Keratinocyte (primary cell): ENCODE measurements around the gene CLDN11. TPM values are rescaled to one million over a fixed set of nuclear protein-coding genes. Genes with fewer than 3 reads are reported as not detected.

Source experiments
- DNase-seq: peaks from one replicate; pipeline ENCODE4 v3.0.0-alpha.2; 2011; ENCODE audit warnings: low read depth, missing footprints, low spot score
- FAIRE-seq: peaks from 2 replicates; lab custom pipeline; 2011; peaks lifted over from hg19 to GRCh38; lab: Jason Lieb, UNC
- H2AFZ ChIP-seq: 2 replicates; pipeline ENCODE4 v1.6.0; 2012; ENCODE audit warnings: low read length, control low read depth, inconsistent platforms; ENCODE audit not compliant: control insufficient read depth
- H3K27ac ChIP-seq: 2 replicates; pipeline ENCODE4 v1.5.1; 2011; ENCODE audit warnings: low read length; ENCODE audit not compliant: control insufficient read depth, insufficient read depth
- H3K27me3 ChIP-seq: 3 replicates; pipeline ENCODE4 v1.6.0; 2011; ENCODE audit warnings: low read length; ENCODE audit not compliant: control insufficient read depth, insufficient read depth; ENCODE audit errors: extremely low read depth
- H3K36me3 ChIP-seq, 2 experiments: 2 replicates in 1 of 2; 3 replicates in 1 of 2; pipeline ENCODE4 v1.5.1; 2011; ENCODE audit warnings: low read length in 2 of 2, mild to moderate bottlenecking in 1 of 2; ENCODE audit not compliant: control insufficient read depth in 2 of 2, insufficient read depth in 2 of 2; ENCODE audit errors: extremely low read depth in 1 of 2
- H3K4me1 ChIP-seq: 3 replicates; pipeline ENCODE4 v1.5.1; 2011; ENCODE audit warnings: low read length; ENCODE audit not compliant: control insufficient read depth, insufficient read depth; ENCODE audit errors: extremely low read depth
- H3K4me2 ChIP-seq: 3 replicates; pipeline ENCODE4 v1.6.0; 2011; ENCODE audit warnings: low read depth, low read length; ENCODE audit not compliant: control insufficient read depth, insufficient read depth; ENCODE audit errors: extremely low read depth
- H3K4me3 ChIP-seq, 3 experiments: fragments of 200-600 bp in 1 of 3; sonication (generic) in 1 of 3; 2 replicates in 2 of 3; 3 replicates in 1 of 3; pipeline ENCODE4 v1.5.1; 2011 to 2016; ENCODE audit warnings: low read length in 3 of 3, mild to moderate bottlenecking in 3 of 3, control low read depth in 2 of 3, inconsistent platforms in 1 of 3, low read depth in 1 of 3, mixed read lengths in 1 of 3, mixed run types in 1 of 3, moderate library complexity in 1 of 3; ENCODE audit not compliant: control insufficient read depth in 2 of 3, insufficient read depth in 2 of 3; ENCODE audit errors: extremely low read depth in 1 of 3
- H3K79me2 ChIP-seq: 2 replicates; pipeline ENCODE4 v1.6.0; 2012; ENCODE audit warnings: low read length; ENCODE audit not compliant: control insufficient read depth, insufficient read depth
- H3K9ac ChIP-seq: 3 replicates; pipeline ENCODE4 v1.6.0; 2011; ENCODE audit warnings: low read length; ENCODE audit not compliant: control insufficient read depth, insufficient read depth; ENCODE audit errors: extremely low read depth
- H3K9me1 ChIP-seq: 3 replicates; pipeline ENCODE4 v1.6.0; 2011; ENCODE audit warnings: low read length; ENCODE audit not compliant: control insufficient read depth, insufficient read depth; ENCODE audit errors: extremely low read depth
- H3K9me3 ChIP-seq: 2 replicates; pipeline ENCODE4 v1.5.1; 2012; ENCODE audit warnings: low read depth, low read length; ENCODE audit not compliant: control insufficient read depth
- H4K20me1 ChIP-seq: 3 replicates; pipeline ENCODE4 v1.6.0; 2011; ENCODE audit warnings: low read length; ENCODE audit not compliant: control insufficient read depth, insufficient read depth; ENCODE audit errors: extremely low read depth
- CTCF ChIP-seq, 3 experiments: IDR thresholded peaks in 1 of 3; conservative IDR thresholded peaks in 1 of 3; optimal IDR thresholded peaks in 1 of 3; 2 replicates in 2 of 3; 3 replicates in 1 of 3; pipeline versions ENCODE3 to v1.5.1; 2011; ENCODE audit warnings: low read length in 3 of 3, mild to moderate bottlenecking in 3 of 3, moderate library complexity in 2 of 3, control low read depth in 1 of 3, inconsistent platforms in 1 of 3; ENCODE audit not compliant: insufficient read depth in 2 of 3; ENCODE audit errors: extremely low read depth in 1 of 3
- EZH2 ChIP-seq: IDR thresholded peaks from one replicate; pipeline ENCODE4 v1.6.1; 2012; ENCODE audit warnings: inconsistent platforms, mild to moderate bottlenecking, low read length, moderate library complexity
- dilution Hi-C: fragments of 300-500 bp; cut with MboI; formaldehyde crosslinking; loops from one replicate; pipeline ENCODE4 v1.7.0; 2020; ENCODE audit warnings: low sequenced_read_pairs; ENCODE audit not compliant: extremely low pct_ligation_motif_present
- polyA plus RNA-seq, 5 experiments: library from polyadenylated mRNA; depleted of rRNA in 3 of 5; stranded (reverse) in 3 of 5; stranded (forward) in 1 of 5; unstranded in 1 of 5; fragments of >200 nt; gene quantifications; 1 replicate in 1 of 5; 2 replicates in 3 of 5; 3 replicates in 1 of 5; pipeline versions ENCODE4 v1.2.1 to v1.2.3, GENCODE V29; 2011 to 2012; ENCODE audit warnings: missing spikeins in 2 of 5, low read depth in 1 of 5, low replicate concordance in 1 of 5

CLDN11 gene
- polyA plus RNA-seq, 1 donor (not counting 4 experiments of a cell fraction or from before 2014, with no cell fraction given), result 0.12 TPM

- TF ChIP-seq CTCF (optimal IDR thresholded peaks at IDR 0.05 in 1 of 3, IDR thresholded peaks at IDR 0.05 in 1 of 3, conservative IDR thresholded peaks at IDR 0.05 in 1 of 3; ENCODE audit: extremely low read depth in 1 of 3, insufficient read depth in 2 of 3, low read length in 3 of 3) (no peak), EZH2 (no peak)
- no peaks in the 10 kb centered on the region for H3K36me3 ChIP-seq
- H3K4me2 ChIP-seq, result no peak overlapping the region
- no peaks in the 10 kb centered on the region for H3K9me3 ChIP-seq
- no peaks in the 10 kb centered on the region for H3K9me1 ChIP-seq
- peaks cover 2% of the 10 kb centered on the region for H3K4me1 ChIP-seq
- H4K20me1 ChIP-seq, result no peaks in the 10 kb centered on the region
- no peak overlapping the region for H3K9ac ChIP-seq
- H3K79me2 ChIP-seq, result no peaks in the 10 kb centered on the region
- dilution Hi-C loops, result loop anchor here (10.0 kb wide), 1 partner anchor 432 kb away; no protein-coding TSS in a partner anchor
- H3K27me3 ChIP-seq, result peaks cover 24% of the 10 kb centered on the region
- H3K4me3 ChIP-seq, result no peak overlapping the region
- H2AFZ ChIP-seq, result no peak overlapping the region
- no peak overlapping the region for H3K27ac ChIP-seq
- DNase-seq, result no peak
- FAIRE-seq, result no peak
Measured at GRCh38 chr3:170423001-170423615, 4.4 kb downstream of the CLDN11 start.

- H3K4me1 ChIP-seq, result no peaks in the 10 kb centered on the region
- H2AFZ ChIP-seq, result no peak overlapping the region
- DNase-seq, result no peak
- H3K27me3 ChIP-seq, result peaks cover 8% of the 10 kb centered on the region
- dilution Hi-C loops, result loop anchor here (10.0 kb wide), 1 partner anchor 430 kb away; no protein-coding TSS in a partner anchor
- H4K20me1 ChIP-seq, result no peaks in the 10 kb centered on the region
- no peaks in the 10 kb centered on the region for H3K79me2 ChIP-seq
- H3K27ac ChIP-seq, result no peak overlapping the region
- no peaks in the 10 kb centered on the region for H3K9me1 ChIP-seq
- no peaks in the 10 kb centered on the region for H3K36me3 ChIP-seq
- no peak overlapping the region for H3K4me3 ChIP-seq
- no peaks in the 10 kb centered on the region for H3K9me3 ChIP-seq
- TF ChIP-seq CTCF (optimal IDR thresholded peaks at IDR 0.05 in 1 of 3, IDR thresholded peaks at IDR 0.05 in 1 of 3, conservative IDR thresholded peaks at IDR 0.05 in 1 of 3; ENCODE audit: extremely low read depth in 1 of 3, insufficient read depth in 2 of 3, low read length in 3 of 3), result no peak
- no peak for TF ChIP-seq EZH2
- H3K4me2 ChIP-seq, result no peak overlapping the region
- no peak overlapping the region for H3K9ac ChIP-seq
- FAIRE-seq, result no peak
Measured at GRCh38 chr3:170424879-170425278, 6.2 kb downstream of the CLDN11 start.
